HepG2 (cell line): ENCODE results near the gene KISS1R. TPM values are rescaled to one million over a fixed set of nuclear protein-coding genes. Genes with fewer than 3 reads are reported as not detected.

Source experiments
- HES4 ChIP-seq: sonication (generic); formaldehyde crosslinking; IDR thresholded peaks from 2 replicates; pipeline ENCODE4 v1.9.0; 2021; ENCODE audit warnings: mild to moderate bottlenecking, missing genetic modification reagents, borderline replicate concordance
- HIVEP1 ChIP-seq: sonication (generic); formaldehyde crosslinking; IDR thresholded peaks from 2 replicates; pipeline ENCODE4 v1.4.0; 2020; ENCODE audit warnings: mild to moderate bottlenecking, missing genetic modification reagents
- KDM3A ChIP-seq: IDR thresholded peaks from 2 replicates; pipeline ENCODE4 v1.6.1; 2018; ENCODE audit warnings: low read depth, missing compliant biosample characterization
- MATR3 ChIP-seq: sonication (generic); formaldehyde crosslinking; IDR thresholded peaks from 2 replicates; pipeline ENCODE4 v1.4.0; 2020; ENCODE audit warnings: missing genetic modification reagents
- NCOR1 ChIP-seq: fragments of 200-600 bp; sonication (generic); IDR thresholded peaks from 2 replicates; pipeline ENCODE4 v1.7.0; 2017; ENCODE audit warnings: antibody characterized with exemption, low read length, borderline replicate concordance
- PHF20 ChIP-seq: sonication (generic); formaldehyde crosslinking; IDR thresholded peaks from 2 replicates; pipeline ENCODE4 v1.5.0; 2020; ENCODE audit warnings: mild to moderate bottlenecking, missing genetic modification reagents
- PHF5A ChIP-seq: IDR thresholded peaks from one replicate; pipeline ENCODE4 v1.6.1; 2018; ENCODE audit warnings: low read depth, missing genetic modification reagents; ENCODE audit not compliant: unreplicated experiment
- RBFOX2 ChIP-seq: fragments of 200-400 bp; formaldehyde crosslinking; IDR thresholded peaks from 2 replicates; pipeline ENCODE4 v1.6.1; 2017; ENCODE audit warnings: low read depth, mild to moderate bottlenecking, low read length
- SAP130 ChIP-seq: IDR thresholded peaks from 2 replicates; pipeline ENCODE4 v1.6.1; 2016; ENCODE audit warnings: low read depth
- SIN3A ChIP-seq: IDR thresholded peaks from 2 replicates; pipeline ENCODE4 v1.6.1; 2011; ENCODE audit warnings: low read depth, mild to moderate bottlenecking, control low read depth, low read length, borderline replicate concordance
- ZNF383 ChIP-seq: sonication (generic); formaldehyde crosslinking; IDR thresholded peaks from 2 replicates; pipeline ENCODE4 v1.4.0; 2020; ENCODE audit warnings: missing genetic modification reagents, mild to moderate bottlenecking, borderline replicate concordance
- polyA plus RNA-seq, 8 experiments: library from polyadenylated mRNA; depleted of rRNA in 3 of 8; stranded (reverse) in 7 of 8; unstranded in 1 of 8; fragments of >200 nt; fragmentation: Illumina TruSeq in 4 of 8; extraction: Trizol in 4 of 8; gene quantifications; 2 replicates each; pipeline versions ENCODE4 v1.2.1 to v1.2.3, GENCODE V29; 2011 to 2016; ENCODE audit warnings: low read depth in 4 of 8, missing spikeins in 1 of 8, mixed read lengths in 1 of 8; ENCODE audit not compliant: insufficient read depth in 1 of 8
- total RNA-seq, 5 experiments: library from RNA; depleted of rRNA; stranded (reverse); fragments of >200 nt; fragmentation: Illumina TruSeq; extraction: Trizol; gene quantifications; 2 replicates each; pipeline ENCODE4 v1.2.3, GENCODE V29; 2016; ENCODE audit warnings: low read depth in 1 of 5
- TF ChIP-seq, protein P1 (sequence below): sonication (generic); formaldehyde crosslinking; IDR thresholded peaks from 2 replicates; pipeline ENCODE4 v1.4.0; 2020; ENCODE audit warnings: low read depth, missing genetic modification reagents
- TF ChIP-seq, protein P2 (sequence below): sonication (generic); formaldehyde crosslinking; IDR thresholded peaks from 2 replicates; pipeline ENCODE4 v1.8.0; 2023; ENCODE audit warnings: mild to moderate bottlenecking, missing genetic modification reagents
- TF ChIP-seq, protein P3 (sequence below): sonication (generic); formaldehyde crosslinking; IDR thresholded peaks from 2 replicates; pipeline ENCODE4 v1.4.0; 2020; ENCODE audit warnings: mild to moderate bottlenecking, missing genetic modification reagents
- TF ChIP-seq, protein P4 (sequence below): sonication (generic); formaldehyde crosslinking; IDR thresholded peaks from 2 replicates; pipeline ENCODE4 v1.4.0; 2020; ENCODE audit warnings: mild to moderate bottlenecking, missing genetic modification reagents
- TF ChIP-seq, protein P5 (sequence below): sonication (generic); formaldehyde crosslinking; conservative IDR thresholded peaks from 2 replicates; pipeline ENCODE4 v1.8.0; 2022; ENCODE audit warnings: mild to moderate bottlenecking, moderate library complexity, missing genetic modification reagents

Gene KISS1R
- total and polyA plus RNA-seq, 2 of the 13 experiments (the other 11 are each of a cell fraction or from before 2014, with no cell fraction given) = 1.1 to 10.2 TPM

DNA sequence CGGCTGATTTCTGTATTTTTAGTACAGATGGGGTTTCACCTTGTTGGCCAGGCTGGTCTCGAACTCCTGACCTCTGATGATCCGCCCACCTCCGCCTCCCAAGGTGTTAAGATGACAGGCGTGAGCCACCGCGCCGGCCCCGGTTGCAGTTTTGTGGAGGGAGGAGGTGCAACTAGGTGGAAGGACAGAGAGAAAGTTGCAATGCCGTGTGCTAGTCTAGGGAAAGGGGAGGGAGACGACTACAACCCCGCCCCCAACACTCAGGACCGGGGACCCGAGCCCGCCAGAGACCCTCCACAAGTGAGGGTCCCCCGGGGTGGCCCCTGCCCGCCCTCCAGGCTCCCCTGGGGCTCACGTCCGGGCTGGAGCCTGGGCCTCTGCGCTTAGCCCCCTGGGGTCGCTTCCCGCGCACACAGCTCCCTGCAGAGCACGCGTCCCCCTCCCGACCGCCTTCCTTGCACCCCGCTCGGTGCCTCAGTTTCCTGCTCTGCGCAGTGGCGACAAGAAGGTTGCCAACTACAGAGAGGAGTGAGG is 7.5 kb downstream of the KISS1R start (continued):
- no peak for TF ChIP-seq RBFOX2
- no peak for TF ChIP-seq MATR3 (CRISPR knock-in tag)
- TF ChIP-seq SIN3A = no peak
- TF ChIP-seq KDM3A = 0 out of 2 replicates have a peak, but pooled peaks have one; percentile 34
- TF ChIP-seq SAP130 (CRISPR knock-in tag) = no peak; the same call in 1 of the 2 replicates
- TF ChIP-seq PHF5A = no peak
- TF ChIP-seq PHF20 (CRISPR knock-in tag) = no peak
- TF ChIP-seq, protein P1, sequence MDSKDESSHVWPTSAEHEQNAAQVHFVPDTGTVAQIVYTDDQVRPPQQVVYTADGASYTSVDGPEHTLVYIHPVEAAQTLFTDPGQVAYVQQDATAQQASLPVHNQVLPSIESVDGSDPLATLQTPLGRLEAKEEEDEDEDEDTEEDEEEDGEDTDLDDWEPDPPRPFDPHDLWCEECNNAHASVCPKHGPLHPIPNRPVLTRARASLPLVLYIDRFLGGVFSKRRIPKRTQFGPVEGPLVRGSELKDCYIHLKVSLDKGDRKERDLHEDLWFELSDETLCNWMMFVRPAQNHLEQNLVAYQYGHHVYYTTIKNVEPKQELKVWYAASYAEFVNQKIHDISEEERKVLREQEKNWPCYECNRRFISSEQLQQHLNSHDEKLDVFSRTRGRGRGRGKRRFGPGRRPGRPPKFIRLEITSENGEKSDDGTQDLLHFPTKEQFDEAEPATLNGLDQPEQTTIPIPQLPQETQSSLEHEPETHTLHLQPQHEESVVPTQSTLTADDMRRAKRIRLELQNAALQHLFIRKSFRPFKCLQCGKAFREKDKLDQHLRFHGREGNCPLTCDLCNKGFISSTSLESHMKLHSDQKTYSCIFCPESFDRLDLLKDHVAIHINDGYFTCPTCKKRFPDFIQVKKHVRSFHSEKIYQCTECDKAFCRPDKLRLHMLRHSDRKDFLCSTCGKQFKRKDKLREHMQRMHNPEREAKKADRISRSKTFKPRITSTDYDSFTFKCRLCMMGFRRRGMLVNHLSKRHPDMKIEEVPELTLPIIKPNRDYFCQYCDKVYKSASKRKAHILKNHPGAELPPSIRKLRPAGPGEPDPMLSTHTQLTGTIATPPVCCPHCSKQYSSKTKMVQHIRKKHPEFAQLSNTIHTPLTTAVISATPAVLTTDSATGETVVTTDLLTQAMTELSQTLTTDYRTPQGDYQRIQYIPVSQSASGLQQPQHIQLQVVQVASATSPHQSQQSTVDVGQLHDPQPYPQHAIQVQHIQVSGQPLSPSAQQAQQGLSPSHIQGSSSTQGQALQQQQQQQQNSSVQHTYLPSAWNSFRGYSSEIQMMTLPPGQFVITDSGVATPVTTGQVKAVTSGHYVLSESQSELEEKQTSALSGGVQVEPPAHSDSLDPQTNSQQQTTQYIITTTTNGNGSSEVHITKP (CRISPR knock-in tag) = 0 out of 2 replicates have a peak, but pooled peaks have one; percentile 2
- TF ChIP-seq, protein P2, sequence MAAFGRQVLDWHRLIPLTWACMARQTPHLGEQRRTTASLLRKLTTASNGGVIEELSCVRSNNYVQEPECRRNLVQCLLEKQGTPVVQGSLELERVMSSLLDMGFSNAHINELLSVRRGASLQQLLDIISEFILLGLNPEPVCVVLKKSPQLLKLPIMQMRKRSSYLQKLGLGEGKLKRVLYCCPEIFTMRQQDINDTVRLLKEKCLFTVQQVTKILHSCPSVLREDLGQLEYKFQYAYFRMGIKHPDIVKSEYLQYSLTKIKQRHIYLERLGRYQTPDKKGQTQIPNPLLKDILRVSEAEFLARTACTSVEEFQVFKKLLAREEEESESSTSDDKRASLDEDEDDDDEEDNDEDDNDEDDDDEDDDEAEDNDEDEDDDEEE (CRISPR knock-in tag) = no peak
- TF ChIP-seq HIVEP1 (CRISPR knock-in tag) = peak; percentile 46; the same call in 1 of the 2 replicates
- TF ChIP-seq HES4 (CRISPR knock-in tag) = peak; percentile 2; the same call in 1 of the 2 replicates
- TF ChIP-seq, protein P3, sequence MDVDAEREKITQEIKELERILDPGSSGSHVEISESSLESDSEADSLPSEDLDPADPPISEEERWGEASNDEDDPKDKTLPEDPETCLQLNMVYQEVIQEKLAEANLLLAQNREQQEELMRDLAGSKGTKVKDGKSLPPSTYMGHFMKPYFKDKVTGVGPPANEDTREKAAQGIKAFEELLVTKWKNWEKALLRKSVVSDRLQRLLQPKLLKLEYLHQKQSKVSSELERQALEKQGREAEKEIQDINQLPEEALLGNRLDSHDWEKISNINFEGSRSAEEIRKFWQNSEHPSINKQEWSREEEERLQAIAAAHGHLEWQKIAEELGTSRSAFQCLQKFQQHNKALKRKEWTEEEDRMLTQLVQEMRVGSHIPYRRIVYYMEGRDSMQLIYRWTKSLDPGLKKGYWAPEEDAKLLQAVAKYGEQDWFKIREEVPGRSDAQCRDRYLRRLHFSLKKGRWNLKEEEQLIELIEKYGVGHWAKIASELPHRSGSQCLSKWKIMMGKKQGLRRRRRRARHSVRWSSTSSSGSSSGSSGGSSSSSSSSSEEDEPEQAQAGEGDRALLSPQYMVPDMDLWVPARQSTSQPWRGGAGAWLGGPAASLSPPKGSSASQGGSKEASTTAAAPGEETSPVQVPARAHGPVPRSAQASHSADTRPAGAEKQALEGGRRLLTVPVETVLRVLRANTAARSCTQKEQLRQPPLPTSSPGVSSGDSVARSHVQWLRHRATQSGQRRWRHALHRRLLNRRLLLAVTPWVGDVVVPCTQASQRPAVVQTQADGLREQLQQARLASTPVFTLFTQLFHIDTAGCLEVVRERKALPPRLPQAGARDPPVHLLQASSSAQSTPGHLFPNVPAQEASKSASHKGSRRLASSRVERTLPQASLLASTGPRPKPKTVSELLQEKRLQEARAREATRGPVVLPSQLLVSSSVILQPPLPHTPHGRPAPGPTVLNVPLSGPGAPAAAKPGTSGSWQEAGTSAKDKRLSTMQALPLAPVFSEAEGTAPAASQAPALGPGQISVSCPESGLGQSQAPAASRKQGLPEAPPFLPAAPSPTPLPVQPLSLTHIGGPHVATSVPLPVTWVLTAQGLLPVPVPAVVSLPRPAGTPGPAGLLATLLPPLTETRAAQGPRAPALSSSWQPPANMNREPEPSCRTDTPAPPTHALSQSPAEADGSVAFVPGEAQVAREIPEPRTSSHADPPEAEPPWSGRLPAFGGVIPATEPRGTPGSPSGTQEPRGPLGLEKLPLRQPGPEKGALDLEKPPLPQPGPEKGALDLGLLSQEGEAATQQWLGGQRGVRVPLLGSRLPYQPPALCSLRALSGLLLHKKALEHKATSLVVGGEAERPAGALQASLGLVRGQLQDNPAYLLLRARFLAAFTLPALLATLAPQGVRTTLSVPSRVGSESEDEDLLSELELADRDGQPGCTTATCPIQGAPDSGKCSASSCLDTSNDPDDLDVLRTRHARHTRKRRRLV (CRISPR knock-in tag) = 0 out of 2 replicates have a peak, but pooled peaks have one; percentile 68
- TF ChIP-seq, protein P4, sequence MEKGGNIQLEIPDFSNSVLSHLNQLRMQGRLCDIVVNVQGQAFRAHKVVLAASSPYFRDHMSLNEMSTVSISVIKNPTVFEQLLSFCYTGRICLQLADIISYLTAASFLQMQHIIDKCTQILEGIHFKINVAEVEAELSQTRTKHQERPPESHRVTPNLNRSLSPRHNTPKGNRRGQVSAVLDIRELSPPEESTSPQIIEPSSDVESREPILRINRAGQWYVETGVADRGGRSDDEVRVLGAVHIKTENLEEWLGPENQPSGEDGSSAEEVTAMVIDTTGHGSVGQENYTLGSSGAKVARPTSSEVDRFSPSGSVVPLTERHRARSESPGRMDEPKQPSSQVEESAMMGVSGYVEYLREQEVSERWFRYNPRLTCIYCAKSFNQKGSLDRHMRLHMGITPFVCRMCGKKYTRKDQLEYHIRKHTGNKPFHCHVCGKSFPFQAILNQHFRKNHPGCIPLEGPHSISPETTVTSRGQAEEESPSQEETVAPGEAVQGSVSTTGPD (CRISPR knock-in tag) = no peak; the same call in 1 of the 2 replicates
- TF ChIP-seq, protein P5, sequence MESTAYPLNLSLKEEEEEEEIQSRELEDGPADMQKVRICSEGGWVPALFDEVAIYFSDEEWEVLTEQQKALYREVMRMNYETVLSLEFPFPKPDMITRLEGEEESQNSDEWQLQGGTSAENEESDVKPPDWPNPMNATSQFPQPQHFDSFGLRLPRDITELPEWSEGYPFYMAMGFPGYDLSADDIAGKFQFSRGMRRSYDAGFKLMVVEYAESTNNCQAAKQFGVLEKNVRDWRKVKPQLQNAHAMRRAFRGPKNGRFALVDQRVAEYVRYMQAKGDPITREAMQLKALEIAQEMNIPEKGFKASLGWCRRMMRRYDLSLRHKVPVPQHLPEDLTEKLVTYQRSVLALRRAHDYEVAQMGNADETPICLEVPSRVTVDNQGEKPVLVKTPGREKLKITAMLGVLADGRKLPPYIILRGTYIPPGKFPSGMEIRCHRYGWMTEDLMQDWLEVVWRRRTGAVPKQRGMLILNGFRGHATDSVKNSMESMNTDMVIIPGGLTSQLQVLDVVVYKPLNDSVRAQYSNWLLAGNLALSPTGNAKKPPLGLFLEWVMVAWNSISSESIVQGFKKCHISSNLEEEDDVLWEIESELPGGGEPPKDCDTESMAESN (CRISPR knock-in tag) = peak; percentile 76; the same call in 1 of the 2 replicates
- TF ChIP-seq NCOR1 = no peak
- no peak for TF ChIP-seq ZNF383 (CRISPR knock-in tag)
